H9 (cell line): ENCODE measurements around the gene TLR6. TPM values are rescaled to one million over a fixed set of nuclear protein-coding genes. Genes with fewer than 3 reads are reported as not detected.

Experiments used
- DNase-seq: peaks from one replicate; pipeline ENCODE4 v3.0.0-alpha.2; 2017
- H2AFZ ChIP-seq: one replicate; pipeline ENCODE4 v1.6.1; 2013; ENCODE audit warnings: mild to moderate bottlenecking, low read length, control low read depth, moderate library complexity
- H2AK5ac ChIP-seq: 2 replicates; pipeline ENCODE4 v1.6.1; 2013; ENCODE audit warnings: low read length, control low read depth, mixed read lengths; ENCODE audit not compliant: insufficient read length
- H2BK120ac ChIP-seq: one replicate; pipeline ENCODE4 v1.6.1; 2013; ENCODE audit warnings: low read depth, mild to moderate bottlenecking, low read length, control low read depth, inconsistent platforms; ENCODE audit not compliant: poor library complexity, severe bottlenecking
- H2BK12ac ChIP-seq: 2 replicates; pipeline ENCODE4 v1.6.1; 2013; ENCODE audit warnings: low read length, control low read depth, mixed read lengths, low read depth; ENCODE audit not compliant: insufficient read length
- H2BK15ac ChIP-seq: 2 replicates; pipeline ENCODE4 v1.6.1; 2013; ENCODE audit warnings: low read depth, low read length, control low read depth
- H2BK20ac ChIP-seq: one replicate; pipeline ENCODE4 v1.6.1; 2013; ENCODE audit warnings: low read depth, mild to moderate bottlenecking, low read length, control low read depth, inconsistent platforms; ENCODE audit not compliant: poor library complexity, severe bottlenecking
- H2BK5ac ChIP-seq: 2 replicates; pipeline ENCODE4 v1.6.1; 2013; ENCODE audit warnings: low read length, control low read depth, mixed read lengths; ENCODE audit not compliant: insufficient read length
- H3K14ac ChIP-seq: 2 replicates; pipeline ENCODE4 v1.6.1; 2013; ENCODE audit warnings: low read length, control low read depth; ENCODE audit not compliant: insufficient read depth
- H3K18ac ChIP-seq: 2 replicates; pipeline ENCODE4 v1.6.1; 2013; ENCODE audit warnings: low read depth, mild to moderate bottlenecking, mixed read lengths, low read length, control low read depth; ENCODE audit not compliant: insufficient read length
- H3K23ac ChIP-seq: 2 replicates; pipeline ENCODE4 v1.6.1; 2013; ENCODE audit warnings: low read length, control low read depth, mixed read lengths, low read depth; ENCODE audit not compliant: insufficient read length
- H3K23me2 ChIP-seq: 2 replicates; pipeline ENCODE4 v1.6.1; 2013; ENCODE audit warnings: low read depth, mild to moderate bottlenecking, mixed read lengths, low read length, control low read depth; ENCODE audit not compliant: insufficient read length, poor library complexity, severe bottlenecking
- H3K27ac ChIP-seq: 2 replicates; pipeline ENCODE4 v1.5.1; 2013; ENCODE audit warnings: low read length, control low read depth, mixed read lengths, low read depth; ENCODE audit not compliant: insufficient read length
- H3K27me3 ChIP-seq: 2 replicates; pipeline ENCODE4 v1.6.1; 2013; ENCODE audit warnings: low read length, control low read depth, inconsistent platforms; ENCODE audit not compliant: insufficient read depth
- H3K4ac ChIP-seq: 2 replicates; pipeline ENCODE4 v1.6.1; 2013; ENCODE audit warnings: low read depth, mild to moderate bottlenecking, control low read depth, inconsistent platforms, low read length, moderate library complexity
- H3K4me1 ChIP-seq: 2 replicates; pipeline ENCODE4 v1.6.1; 2013; ENCODE audit warnings: low read length, control low read depth, inconsistent platforms; ENCODE audit not compliant: insufficient read depth
- H3K4me2 ChIP-seq: 2 replicates; pipeline ENCODE4 v1.6.1; 2013; ENCODE audit warnings: low read length, control low read depth, mixed read lengths; ENCODE audit not compliant: insufficient read length, insufficient read depth
- H3K56ac ChIP-seq: 2 replicates; pipeline ENCODE4 v1.6.1; 2013; ENCODE audit warnings: low read depth, mild to moderate bottlenecking, mixed read lengths, low read length, control low read depth; ENCODE audit not compliant: insufficient read length
- H3K79me1 ChIP-seq: 2 replicates; pipeline ENCODE4 v1.6.1; 2013; ENCODE audit warnings: low read depth, mild to moderate bottlenecking, moderate library complexity, low read length, control low read depth, inconsistent platforms; ENCODE audit not compliant: insufficient read depth, poor library complexity, severe bottlenecking
- H3K79me2 ChIP-seq: 2 replicates; pipeline ENCODE4 v1.6.1; 2013; ENCODE audit warnings: low read length, control low read depth, inconsistent platforms; ENCODE audit not compliant: insufficient read depth
- H3K9ac ChIP-seq: 2 replicates; pipeline ENCODE4 v1.6.1; 2013; ENCODE audit warnings: low read length, control low read depth, mixed read lengths; ENCODE audit not compliant: insufficient read length; ENCODE audit errors: extremely low read depth
- H3K9me3 ChIP-seq: one replicate; pipeline ENCODE4 v1.6.1; 2013; ENCODE audit warnings: low read depth, low read length, inconsistent platforms; ENCODE audit not compliant: control insufficient read depth
- H3T11ph ChIP-seq: one replicate; pipeline ENCODE4 v1.6.1; 2013; ENCODE audit warnings: mild to moderate bottlenecking, low read length, control low read depth, inconsistent platforms
- H4K20me1 ChIP-seq: one replicate; pipeline ENCODE4 v1.6.1; 2013; ENCODE audit not compliant: control insufficient read depth, insufficient read length, insufficient read depth
- H4K5ac ChIP-seq: 2 replicates; pipeline ENCODE4 v1.6.1; 2013; ENCODE audit warnings: low read depth, mild to moderate bottlenecking, mixed read lengths, low read length, control low read depth; ENCODE audit not compliant: insufficient read length
- H4K8ac ChIP-seq: replicated peaks from 2 replicates; pipeline ENCODE4 v1.6.1; 2013; ENCODE audit warnings: low read length, control low read depth, mixed read lengths, low read depth; ENCODE audit not compliant: insufficient read length
- H4K91ac ChIP-seq: 2 replicates; pipeline ENCODE4 v1.6.1; 2013; ENCODE audit warnings: low read depth, mild to moderate bottlenecking, moderate library complexity, mixed read lengths, low read length, control low read depth; ENCODE audit not compliant: insufficient read length
- H3K27ac Mint-ChIP-seq, 3 experiments: 2 replicates in 2 of 3; 3 replicates in 1 of 3; pipeline ENCODE4 v1.8.0; 2020 to 2021; ENCODE audit warnings: mixed read lengths in 3 of 3, mild to moderate bottlenecking in 1 of 3, moderate library complexity in 1 of 3
- H3K27me3 Mint-ChIP-seq: 2 replicates; pipeline ENCODE4 v1.8.0; 2021; ENCODE audit warnings: low read depth, mild to moderate bottlenecking, moderate library complexity, mixed read lengths
- H3K36me3 Mint-ChIP-seq, 3 experiments: 2 replicates in 2 of 3; 3 replicates in 1 of 3; pipeline ENCODE4 v1.8.0; 2020 to 2021; ENCODE audit warnings: low read depth in 3 of 3, mixed read lengths in 3 of 3; ENCODE audit not compliant: insufficient read depth in 1 of 3
- H3K4me1 Mint-ChIP-seq, 2 experiments: 2 replicates each; pipeline ENCODE4 v1.8.0; 2020; ENCODE audit warnings: mixed read lengths in 2 of 2
- H3K4me3 Mint-ChIP-seq, 2 experiments: 2 replicates in 1 of 2; 3 replicates in 1 of 2; pipeline ENCODE4 v1.8.0; 2020 to 2021; ENCODE audit warnings: mild to moderate bottlenecking in 2 of 2, mixed read lengths in 2 of 2, moderate library complexity in 1 of 2
- H3K9me3 Mint-ChIP-seq, 2 experiments: 2 replicates in 1 of 2; 3 replicates in 1 of 2; pipeline ENCODE4 v1.8.0; 2020; ENCODE audit warnings: mild to moderate bottlenecking in 2 of 2, mixed read lengths in 2 of 2, moderate library complexity in 1 of 2
- CTCF ChIP-seq: fragments of 200-600 bp; sonication (generic); conservative IDR thresholded peaks from 3 replicates; pipeline ENCODE4 v1.8.0; 2021; ENCODE audit warnings: antibody characterized with exemption, mild to moderate bottlenecking
- WGBS: extraction: QIAGEN DNeasy Blood & Tissue Kit; methylation state at CpG from one replicate; pipeline ENCODE4 v1.1.7; 2013; ENCODE audit warnings: missing lambda C conversion rate, low lambda C conversion rate, mixed read lengths; ENCODE audit not compliant: insufficient read length; ENCODE audit errors: extremely low coverage; 5-methylcytosine and 5-hydroxymethylcytosine counted together
- total RNA-seq: library from RNA; stranded (reverse); gene quantifications from 2 replicates; pipeline ENCODE4 v1.2.1, GENCODE V29; 2021

The TLR6 gene
- total RNA-seq, 1 experiment from 2014 or later = 0.11 TPM

- no peak overlapping the region for H3K9ac ChIP-seq
- H3K56ac ChIP-seq = no peak overlapping the region
- no peaks in the 10 kb centered on the region for H3K9me3 Mint-ChIP-seq
- no peaks in the 10 kb centered on the region for H4K20me1 ChIP-seq
- no peak overlapping the region for H3K4me2 ChIP-seq
- H4K91ac ChIP-seq = no peak overlapping the region
- no peak overlapping the region for H2BK20ac ChIP-seq
- no peak overlapping the region for H4K8ac ChIP-seq
- H2AFZ ChIP-seq = no peak overlapping the region
- peaks cover 2% of the 10 kb centered on the region; the same call in 1 of the 2 replicates for H3K27me3 Mint-ChIP-seq
- no peaks in the 10 kb centered on the region for H3K79me2 ChIP-seq
- no peak overlapping the region for H3K4me3 Mint-ChIP-seq
- WGBS = no CpG with 5 or more reads among the region's 7 CpGs
- no peak overlapping the region for H2BK5ac ChIP-seq
- no peak overlapping the region for H3K23ac ChIP-seq
- H2AK5ac ChIP-seq = no peak overlapping the region
- no peaks in the 10 kb centered on the region for H3K23me2 ChIP-seq
- H2BK15ac ChIP-seq = no peak overlapping the region
- H2BK120ac ChIP-seq = no peak overlapping the region
- no peaks in the 10 kb centered on the region for H3K9me3 ChIP-seq
- H3K18ac ChIP-seq = no peak overlapping the region
- H4K5ac ChIP-seq = no peak overlapping the region
- H3K36me3 Mint-ChIP-seq = no peaks in the 10 kb centered on the region
- H3K4me1 Mint-ChIP-seq = peaks cover 16 to 19% of the 10 kb centered on the region in 2 experiments; a peak in 3 of 4 replicates
- H3K27me3 ChIP-seq = no peaks in the 10 kb centered on the region
- TF ChIP-seq CTCF = no peak
- H3K79me1 ChIP-seq = no peaks in the 10 kb centered on the region
- DNase-seq = no peak
- no peak overlapping the region for H3K14ac ChIP-seq
- H3K27ac ChIP-seq = no peak overlapping the region
- no peak overlapping the region for H3T11ph ChIP-seq
- H2BK12ac ChIP-seq = no peak overlapping the region
- no peak overlapping the region for H3K4ac ChIP-seq
- H3K27ac Mint-ChIP-seq = no peak overlapping the region
- no peaks in the 10 kb centered on the region; the same call in 1 of the 2 replicates for H3K4me1 ChIP-seq
These were observed 2.9 kb upstream of the TLR6 start for GRCh38 chr4:38859501-38859900.
